ENCODE data around the gene CRACR2B. TPM values are rescaled to one million over a fixed set of nuclear protein-coding genes. Genes with fewer than 3 reads are reported as not detected.
A peak's percentile ranks its signal among the peaks of the same experiment; 100 is the strongest.

CRACR2B gene
- total RNA-seq, 3 donors from 2014 or later: 14.7 to 152 (median 86.2) TPM

- intact Hi-C loops (cut with DNase I; ENCODE audit: low total_unique reads): no loop called here
- Histone ChIP-seq H3K36me3 (no peaks in the 10 kb centered on the region), H3K4me3 (peak overlapping the region; percentile 72 to 98 (median 96)), H3K27me3 (no peaks in the 10 kb centered on the region), H3K9me3 (no peaks in the 10 kb centered on the region), H3K27ac (peak overlapping the region; percentile 97 to 99), H3K4me1 (peaks cover 0 to 11% of the 10 kb centered on the region in 2 donors)
- TF ChIP-seq POLR2A (IDR thresholded peaks at IDR 0.05): no peak
- no peak for TF ChIP-seq POLR2AphosphoS5 (IDR thresholded peaks at IDR 0.05)
- TF ChIP-seq, protein P1, sequence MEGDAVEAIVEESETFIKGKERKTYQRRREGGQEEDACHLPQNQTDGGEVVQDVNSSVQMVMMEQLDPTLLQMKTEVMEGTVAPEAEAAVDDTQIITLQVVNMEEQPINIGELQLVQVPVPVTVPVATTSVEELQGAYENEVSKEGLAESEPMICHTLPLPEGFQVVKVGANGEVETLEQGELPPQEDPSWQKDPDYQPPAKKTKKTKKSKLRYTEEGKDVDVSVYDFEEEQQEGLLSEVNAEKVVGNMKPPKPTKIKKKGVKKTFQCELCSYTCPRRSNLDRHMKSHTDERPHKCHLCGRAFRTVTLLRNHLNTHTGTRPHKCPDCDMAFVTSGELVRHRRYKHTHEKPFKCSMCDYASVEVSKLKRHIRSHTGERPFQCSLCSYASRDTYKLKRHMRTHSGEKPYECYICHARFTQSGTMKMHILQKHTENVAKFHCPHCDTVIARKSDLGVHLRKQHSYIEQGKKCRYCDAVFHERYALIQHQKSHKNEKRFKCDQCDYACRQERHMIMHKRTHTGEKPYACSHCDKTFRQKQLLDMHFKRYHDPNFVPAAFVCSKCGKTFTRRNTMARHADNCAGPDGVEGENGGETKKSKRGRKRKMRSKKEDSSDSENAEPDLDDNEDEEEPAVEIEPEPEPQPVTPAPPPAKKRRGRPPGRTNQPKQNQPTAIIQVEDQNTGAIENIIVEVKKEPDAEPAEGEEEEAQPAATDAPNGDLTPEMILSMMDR (IDR thresholded peaks at IDR 0.05): no peak
- no peak for DNase-seq (ENCODE audit: low spot score in 2 of 2)
Measured at GRCh38 chr11:810040-810567, 17.6 kb upstream of the CRACR2B start.

GRCh38 chr11:811446-812245, 16.1 kb upstream of the CRACR2B start:
- Histone ChIP-seq H3K4me3 (peak overlapping the region in 1 of 3 donors; percentile 98), H3K27ac (peak overlapping the region; percentile 56 to 97)
- intact Hi-C loops (cut with DNase I; ENCODE audit: low total_unique reads): no loop called here

GRCh38 chr11:812390-812789, 15.3 kb upstream of the CRACR2B start:
- H3K27me3 ChIP-seq: no peaks in the 10 kb centered on the region
- peaks cover 0 to 11% of the 10 kb centered on the region in 2 donors for H3K4me1 ChIP-seq
- H3K4me3 ChIP-seq: peak overlapping the region in 1 of 3 donors; percentile 21
- H3K27ac ChIP-seq: peak overlapping the region in 1 of 2 donors; percentile 56
- no peak for TF ChIP-seq POLR2AphosphoS5 (IDR thresholded peaks at IDR 0.05)
- TF ChIP-seq, protein P1 (IDR thresholded peaks at IDR 0.05): no peak
- no peak for TF ChIP-seq POLR2A (IDR thresholded peaks at IDR 0.05)
- intact Hi-C loops (cut with DNase I; ENCODE audit: low total_unique reads): no loop called here
- H3K36me3 ChIP-seq: no peaks in the 10 kb centered on the region
- no peaks in the 10 kb centered on the region for H3K9me3 ChIP-seq
- DNase-seq (ENCODE audit: low spot score in 2 of 2): no peak

More at GRCh38 chr11:811446-812245, 16.1 kb upstream of the CRACR2B start:
- no peaks in the 10 kb centered on the region for H3K27me3 ChIP-seq
- H3K9me3 ChIP-seq: no peaks in the 10 kb centered on the region
- TF ChIP-seq POLR2AphosphoS5 (IDR thresholded peaks at IDR 0.05) (no peak), POLR2A (IDR thresholded peaks at IDR 0.05) (no peak)
- TF ChIP-seq, protein P1 (IDR thresholded peaks at IDR 0.05): no peak
- no peaks in the 10 kb centered on the region for H3K36me3 ChIP-seq
- H3K4me1 ChIP-seq: peaks cover 0 to 11% of the 10 kb centered on the region in 2 donors
- DNase-seq (ENCODE audit: low spot score in 2 of 2): no peak

DNA sequence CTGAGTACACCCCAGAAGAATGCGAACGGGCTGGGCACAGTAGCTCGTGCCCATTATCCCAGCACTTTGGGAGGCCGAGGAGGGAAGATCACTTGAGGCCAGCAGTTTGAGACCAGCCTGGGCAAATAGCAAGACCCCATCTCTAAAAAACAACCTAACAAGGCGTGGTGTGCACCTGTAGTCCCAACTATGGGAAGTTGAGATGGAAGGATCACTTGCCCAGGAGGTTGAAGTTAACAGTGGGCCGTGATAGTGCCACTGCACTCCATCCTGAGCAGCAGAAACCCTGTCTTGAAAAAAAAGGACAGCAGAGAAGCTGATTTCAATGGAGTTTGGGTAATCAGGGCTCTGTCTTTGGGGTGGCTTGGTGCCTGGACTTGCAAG, 14.7 kb upstream of the CRACR2B start:
- H3K36me3 ChIP-seq: no peaks in the 10 kb centered on the region
- peaks cover 0 to 11% of the 10 kb centered on the region in 2 donors for H3K4me1 ChIP-seq
- TF ChIP-seq POLR2A (IDR thresholded peaks at IDR 0.05): no peak
- TF ChIP-seq, protein P1 (IDR thresholded peaks at IDR 0.05): no peak
- no peak for TF ChIP-seq POLR2AphosphoS5 (IDR thresholded peaks at IDR 0.05)
- H3K4me3 ChIP-seq: no peak overlapping the region
- intact Hi-C loops (cut with DNase I; ENCODE audit: low total_unique reads): no loop called here
- H3K27ac ChIP-seq: no peak overlapping the region
- H3K9me3 ChIP-seq: no peaks in the 10 kb centered on the region
- DNase-seq (ENCODE audit: low spot score in 2 of 2): no peak
- no peaks in the 10 kb centered on the region for H3K27me3 ChIP-seq

DNA sequence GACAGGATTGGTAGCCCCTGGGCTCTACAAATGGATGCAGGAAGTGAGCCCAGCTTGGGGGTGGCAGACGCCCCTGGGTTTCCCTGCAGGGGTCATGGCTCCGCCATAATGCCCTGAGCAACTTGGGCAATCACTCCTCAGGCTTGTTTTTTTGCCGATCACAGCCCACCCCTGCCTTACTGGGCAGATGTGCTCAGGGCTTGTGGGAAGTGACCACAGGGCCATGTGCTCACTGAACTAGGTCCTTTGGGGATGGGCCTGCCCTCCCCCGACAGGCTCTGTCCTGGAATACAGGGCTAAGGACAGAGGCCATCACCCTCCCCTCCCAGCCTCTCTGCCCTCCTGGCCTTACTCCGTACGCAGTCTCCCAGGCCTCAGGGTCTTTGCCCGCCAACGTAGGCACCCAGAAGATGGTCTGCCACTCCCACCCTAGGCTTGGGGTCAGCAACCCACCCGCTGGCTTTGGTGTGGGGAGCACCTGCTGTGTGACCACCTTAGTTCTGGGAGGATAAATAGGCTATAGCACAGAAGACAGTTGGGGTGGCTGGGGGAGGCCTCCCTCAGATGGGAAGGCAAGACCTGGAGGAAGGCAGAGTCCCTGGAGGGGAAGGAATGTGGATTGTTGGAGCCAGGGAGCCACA, 14.1 kb upstream of the CRACR2B start:
- no peak for DNase-seq (ENCODE audit: low spot score in 2 of 2)
- TF ChIP-seq POLR2AphosphoS5 (IDR thresholded peaks at IDR 0.05): no peak
- TF ChIP-seq, protein P1 (IDR thresholded peaks at IDR 0.05): no peak
- no peak for TF ChIP-seq POLR2A (IDR thresholded peaks at IDR 0.05)

More for the DNA sequence above, 14.1 kb upstream of the CRACR2B start:
- H3K27me3 ChIP-seq: no peaks in the 10 kb centered on the region
- no peak overlapping the region for H3K4me3 ChIP-seq
- no peaks in the 10 kb centered on the region for H3K9me3 ChIP-seq
- peak overlapping the region in 1 of 2 donors; percentile 34 for H3K27ac ChIP-seq
- intact Hi-C loops (cut with DNase I; ENCODE audit: low total_unique reads): no loop called here
- H3K36me3 ChIP-seq: no peaks in the 10 kb centered on the region
- peaks cover 3 to 11% of the 10 kb centered on the region in 2 donors for H3K4me1 ChIP-seq
